Measurements from ENCODE around the gene MYMK. TPM values are rescaled to one million over a fixed set of nuclear protein-coding genes. Genes with fewer than 3 reads are reported as not detected.

Gene MYMK
- total RNA-seq, 1 donor from 2014 or later = not detected

DNA sequence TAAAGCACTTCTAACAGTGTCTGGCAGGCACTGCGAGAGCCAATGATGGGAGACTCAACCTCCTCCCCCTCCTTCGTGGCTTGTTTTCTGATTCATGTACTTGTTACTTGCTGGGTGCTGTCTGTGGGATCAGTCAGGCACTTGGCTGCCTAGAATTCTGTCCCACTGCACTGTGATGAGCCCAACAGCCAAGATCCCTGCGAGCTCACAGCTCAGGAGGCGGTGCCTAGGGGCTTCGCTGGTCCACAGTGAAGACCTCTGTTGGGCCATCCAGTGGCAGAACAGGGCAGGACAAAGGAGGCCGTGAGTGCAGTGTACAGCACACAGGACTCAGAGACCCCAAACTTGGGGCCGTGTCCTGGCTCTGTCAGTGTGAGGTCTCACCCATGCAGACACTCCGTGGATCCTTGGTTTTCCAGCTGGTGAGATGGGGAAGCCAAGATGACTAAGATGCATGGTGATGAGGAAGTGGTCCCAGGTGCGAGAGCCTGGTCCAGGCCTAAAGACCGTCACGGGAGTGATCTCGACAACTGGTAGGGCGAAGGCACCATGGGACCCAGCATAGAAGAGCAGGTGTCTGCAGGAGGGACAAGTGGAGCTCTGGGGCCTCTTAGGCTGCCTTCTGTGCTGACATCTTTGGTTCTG is 19.5 kb downstream of the MYMK start:
- DNase-seq = no peak

DNA sequence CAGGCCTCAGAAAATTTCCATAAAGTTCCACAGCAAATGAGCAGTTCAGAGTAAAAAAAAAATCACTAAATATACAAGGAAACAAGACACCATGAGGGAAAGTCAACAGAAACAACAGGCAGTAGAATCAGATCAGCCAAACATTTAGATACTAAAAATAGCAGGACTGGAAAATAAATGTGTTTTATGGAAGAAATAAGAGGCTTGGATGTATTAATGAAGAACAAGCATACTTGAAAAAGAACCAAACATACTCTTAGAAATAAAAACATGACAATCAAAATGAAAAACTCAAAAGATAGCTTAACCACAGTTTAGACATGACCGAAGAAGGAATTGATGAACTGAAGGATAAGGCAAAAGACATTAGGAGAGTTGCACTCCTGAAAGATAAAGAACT is 22.6 kb downstream of the MYMK start:
- DNase-seq = no peak

DNA sequence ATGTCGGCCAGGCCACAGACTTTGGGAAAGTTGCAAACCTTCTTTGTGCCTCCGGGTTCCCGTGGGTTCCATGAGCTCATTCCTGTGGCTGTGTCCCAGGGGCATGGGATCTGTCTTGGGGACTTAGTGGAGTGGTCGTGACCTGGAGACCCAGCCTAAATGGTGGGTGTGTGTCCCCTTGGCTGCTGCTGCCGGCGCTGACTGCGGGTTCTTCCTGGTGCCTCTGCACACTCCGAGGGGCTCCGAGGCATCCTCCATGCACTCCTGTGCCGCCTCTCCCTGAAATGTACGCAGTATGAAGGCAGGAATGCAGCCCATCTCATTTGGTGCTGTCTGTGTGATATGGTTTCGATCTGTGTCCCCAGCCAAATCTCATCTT is 24.9 kb downstream of the MYMK start:
- no peak for DNase-seq

DNA sequence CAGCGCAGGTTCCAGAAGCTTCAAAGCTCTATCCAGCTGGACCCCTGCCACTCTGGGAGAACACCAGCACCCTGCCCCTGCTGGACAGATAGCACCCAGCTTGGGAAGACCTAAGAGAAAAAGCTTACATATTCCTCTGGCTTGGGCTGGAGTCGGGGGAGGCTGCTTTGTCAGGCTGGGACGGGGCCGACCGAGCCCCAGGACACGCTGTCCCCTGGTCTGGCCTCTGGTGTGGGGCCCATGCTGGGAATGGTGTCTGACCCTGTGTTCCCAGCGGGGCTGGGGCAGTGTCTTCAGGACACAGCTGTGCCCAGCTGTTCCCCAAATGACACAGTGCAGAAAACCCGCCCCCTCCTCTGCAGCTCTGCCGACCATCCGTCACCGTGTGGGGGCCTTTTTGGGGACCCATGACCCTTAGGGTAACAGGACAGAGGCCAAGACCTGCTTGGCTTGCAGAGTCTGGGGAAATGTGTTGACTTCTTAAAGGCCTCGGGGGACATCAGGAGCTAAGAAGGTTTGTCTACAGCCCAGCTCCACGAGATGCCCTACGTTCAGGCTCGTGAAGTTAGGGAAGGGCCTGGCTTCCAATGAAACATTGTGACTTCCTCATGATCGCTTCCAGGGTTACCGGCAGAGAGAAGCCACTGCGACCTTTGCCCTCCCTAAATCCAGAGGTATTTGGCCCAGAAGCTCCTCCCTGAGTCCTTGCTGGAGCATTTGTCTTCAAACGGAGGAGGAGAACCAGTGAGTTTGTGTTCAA is 25.4 kb downstream of the MYMK start:
- DNase-seq = no peak

DNA sequence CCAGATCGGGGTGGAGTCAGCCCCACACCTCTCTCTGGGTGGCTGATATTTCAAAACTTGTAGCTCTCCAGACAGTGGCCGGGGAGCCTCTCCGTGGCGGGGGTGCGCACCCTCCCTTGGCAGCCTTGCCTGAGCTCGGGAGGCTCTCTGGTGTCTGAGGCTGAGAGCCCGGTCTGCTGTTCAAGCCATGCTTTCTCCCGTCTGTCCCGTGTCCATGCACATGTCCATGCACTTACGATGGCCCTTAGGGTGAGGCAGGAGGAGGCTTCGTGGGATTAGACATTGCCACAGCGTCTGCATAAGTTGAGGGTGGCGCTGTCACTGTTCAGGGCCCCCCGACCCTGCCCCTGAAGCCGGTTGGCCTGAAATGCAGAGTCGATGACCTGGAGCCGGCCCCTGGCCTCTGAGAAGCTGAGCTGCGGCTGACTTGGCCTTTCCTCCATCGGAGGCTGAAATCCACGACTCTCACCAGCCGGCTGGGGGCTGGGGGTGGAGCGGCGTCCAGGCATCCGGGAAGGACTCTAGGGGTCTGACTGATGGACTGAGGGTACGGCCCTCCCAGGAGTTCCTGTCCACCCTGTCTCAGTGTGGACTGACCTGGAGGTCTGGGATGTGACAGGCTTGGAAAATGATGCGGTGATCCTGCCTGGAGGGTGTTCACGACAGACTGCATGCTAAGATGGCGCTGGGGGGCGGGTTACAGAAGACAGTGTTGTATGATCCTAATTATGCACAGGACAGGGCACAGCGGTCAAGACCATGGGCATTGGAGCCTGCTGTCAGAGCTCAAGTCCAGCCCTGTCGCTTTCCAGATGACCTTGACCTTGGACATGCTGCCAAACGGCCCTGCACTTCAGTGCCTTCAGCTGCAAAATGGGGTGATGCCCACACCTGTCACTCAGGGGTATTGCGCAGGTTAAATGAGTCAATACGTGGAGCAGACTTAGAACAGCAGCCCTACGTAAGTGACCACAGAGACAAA is 27.6 kb downstream of the MYMK start:
- no peak for DNase-seq

DNA sequence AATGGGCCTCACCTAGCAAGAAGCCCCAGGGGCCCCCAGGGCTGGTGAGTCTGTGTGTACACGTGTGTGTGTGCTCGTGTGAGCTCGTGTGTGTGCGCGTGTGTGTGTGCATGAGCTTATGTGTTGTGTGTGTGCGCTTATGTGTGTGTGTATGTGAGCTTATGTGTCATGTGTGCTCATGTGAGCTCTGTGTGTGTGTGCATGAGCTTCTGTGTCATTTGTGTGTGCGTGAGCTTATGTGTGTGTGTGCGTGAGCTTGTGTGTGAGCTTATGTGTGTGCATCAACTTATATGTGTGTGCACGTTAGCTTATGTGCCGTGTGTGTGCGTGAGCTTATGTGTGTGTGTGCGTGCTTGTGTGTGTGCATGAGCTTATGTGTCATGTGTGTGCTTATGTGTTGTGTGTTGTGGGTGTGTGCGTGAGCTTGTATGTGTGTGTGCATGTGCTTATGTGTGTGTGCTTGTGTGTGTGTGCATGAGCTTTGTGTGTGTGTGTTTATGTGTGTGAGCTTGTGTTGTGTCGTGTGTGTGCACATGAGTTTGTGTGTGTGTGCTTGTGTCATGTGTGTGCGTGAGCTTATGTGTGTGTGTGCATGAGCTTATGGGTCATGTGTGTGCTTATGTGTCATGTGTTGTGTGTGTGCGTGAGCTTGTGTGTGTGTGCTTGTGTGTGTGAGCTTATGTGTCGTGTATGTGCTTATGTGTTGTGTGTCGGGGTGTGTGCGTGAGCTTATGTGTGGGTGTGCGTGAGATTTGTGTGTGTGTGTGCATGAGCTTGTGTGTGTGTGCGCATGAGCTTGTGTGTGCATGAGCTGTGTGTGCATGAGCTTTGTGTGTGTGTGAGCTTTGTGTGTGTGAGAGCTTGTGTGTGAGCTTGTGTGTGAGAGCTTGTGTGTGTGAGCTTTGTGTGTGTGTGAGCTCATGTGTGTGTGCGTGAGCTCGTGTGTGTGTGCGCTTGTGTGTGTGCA is 29.1 kb downstream of the MYMK start:
- no peak for DNase-seq

DNA sequence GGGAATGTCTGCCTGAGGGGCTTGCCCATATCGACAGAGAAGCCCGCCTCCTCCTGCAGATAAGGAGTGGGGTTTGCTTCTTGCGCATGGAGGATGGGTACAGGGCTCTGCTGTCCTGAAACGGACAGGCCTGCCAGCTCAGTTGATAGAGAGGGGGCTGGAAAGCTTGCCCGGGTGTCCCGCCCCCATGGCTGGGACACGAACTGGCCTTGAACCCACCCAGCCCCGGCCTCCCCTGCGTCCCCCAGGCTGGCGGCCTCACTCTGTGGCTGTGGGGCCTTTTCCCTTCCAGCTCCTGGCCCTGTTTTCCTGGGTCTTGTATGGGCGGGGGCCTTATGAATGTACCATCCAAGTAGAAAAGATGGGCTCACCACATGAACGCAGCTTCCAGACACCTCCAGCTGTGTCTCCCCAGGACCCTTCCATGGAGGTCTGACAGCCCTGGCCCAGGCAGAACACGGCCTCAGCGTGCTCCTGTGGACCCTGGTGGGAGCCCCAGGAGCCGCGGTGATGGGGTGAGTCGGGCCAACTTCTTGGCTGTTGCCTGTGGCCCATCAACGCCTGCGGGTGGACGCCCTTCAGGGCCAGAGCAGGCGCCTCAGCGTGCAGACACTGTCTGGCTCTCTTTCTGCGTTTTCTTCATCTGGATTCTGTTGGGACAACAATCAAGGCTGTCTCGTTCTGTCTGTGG is 30.0 kb downstream of the MYMK start:
- no peak for DNase-seq

DNA sequence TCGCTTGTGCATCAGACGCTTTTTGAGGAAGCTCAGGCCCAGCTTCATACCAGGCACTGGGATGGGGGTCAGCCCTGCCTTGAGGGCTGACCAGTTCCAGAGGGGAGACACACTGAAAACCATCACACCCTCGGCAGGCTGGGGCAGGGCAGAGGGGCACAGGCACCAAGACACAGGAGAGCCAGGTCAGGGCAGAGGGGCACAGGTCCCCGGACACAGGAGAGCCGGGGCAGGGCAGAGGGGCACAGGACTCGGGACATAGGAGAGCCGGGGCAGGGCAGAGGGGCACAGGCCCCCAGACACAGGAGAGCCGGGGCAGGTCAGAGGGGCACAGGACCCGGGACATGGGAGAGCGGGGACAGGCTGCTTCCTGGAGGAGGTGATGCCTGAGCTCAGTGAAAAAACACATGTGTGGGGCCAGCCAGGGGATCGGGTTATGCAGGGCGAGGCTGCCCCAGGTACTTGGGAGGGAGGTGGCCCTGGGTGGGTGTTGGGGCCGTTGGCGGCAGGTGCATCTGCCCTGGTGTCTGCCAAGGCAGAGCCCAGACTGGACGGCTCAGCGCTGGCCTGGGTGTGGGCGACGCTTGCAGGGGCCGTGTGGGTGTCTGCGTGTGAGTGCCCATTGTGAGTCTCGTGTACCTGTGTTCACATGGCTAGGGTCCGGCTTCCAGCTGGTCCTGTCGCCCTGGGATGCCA is 30.8 kb downstream of the MYMK start:
- DNase-seq = no peak

DNA sequence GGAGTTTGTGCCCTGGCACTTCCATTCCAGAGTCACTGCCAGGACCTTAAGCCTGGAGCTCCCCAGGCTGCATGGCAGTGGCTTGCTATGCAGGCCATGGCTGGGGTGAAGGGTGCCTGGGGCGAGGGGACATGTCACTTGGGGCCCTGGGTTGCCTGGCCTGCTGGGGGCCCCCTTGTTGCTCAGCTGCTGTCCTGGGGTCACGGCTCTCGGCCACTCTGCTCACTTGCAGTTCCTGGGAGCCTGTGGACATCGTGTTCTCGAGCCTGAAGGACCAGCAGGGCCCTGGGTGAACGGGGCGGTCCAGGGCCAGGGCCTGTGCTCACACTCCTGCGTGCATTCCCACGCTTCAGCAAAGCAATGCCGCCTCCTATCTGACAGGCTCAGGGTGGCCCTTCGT is 31.3 kb downstream of the MYMK start:
- no peak for DNase-seq

DNA sequence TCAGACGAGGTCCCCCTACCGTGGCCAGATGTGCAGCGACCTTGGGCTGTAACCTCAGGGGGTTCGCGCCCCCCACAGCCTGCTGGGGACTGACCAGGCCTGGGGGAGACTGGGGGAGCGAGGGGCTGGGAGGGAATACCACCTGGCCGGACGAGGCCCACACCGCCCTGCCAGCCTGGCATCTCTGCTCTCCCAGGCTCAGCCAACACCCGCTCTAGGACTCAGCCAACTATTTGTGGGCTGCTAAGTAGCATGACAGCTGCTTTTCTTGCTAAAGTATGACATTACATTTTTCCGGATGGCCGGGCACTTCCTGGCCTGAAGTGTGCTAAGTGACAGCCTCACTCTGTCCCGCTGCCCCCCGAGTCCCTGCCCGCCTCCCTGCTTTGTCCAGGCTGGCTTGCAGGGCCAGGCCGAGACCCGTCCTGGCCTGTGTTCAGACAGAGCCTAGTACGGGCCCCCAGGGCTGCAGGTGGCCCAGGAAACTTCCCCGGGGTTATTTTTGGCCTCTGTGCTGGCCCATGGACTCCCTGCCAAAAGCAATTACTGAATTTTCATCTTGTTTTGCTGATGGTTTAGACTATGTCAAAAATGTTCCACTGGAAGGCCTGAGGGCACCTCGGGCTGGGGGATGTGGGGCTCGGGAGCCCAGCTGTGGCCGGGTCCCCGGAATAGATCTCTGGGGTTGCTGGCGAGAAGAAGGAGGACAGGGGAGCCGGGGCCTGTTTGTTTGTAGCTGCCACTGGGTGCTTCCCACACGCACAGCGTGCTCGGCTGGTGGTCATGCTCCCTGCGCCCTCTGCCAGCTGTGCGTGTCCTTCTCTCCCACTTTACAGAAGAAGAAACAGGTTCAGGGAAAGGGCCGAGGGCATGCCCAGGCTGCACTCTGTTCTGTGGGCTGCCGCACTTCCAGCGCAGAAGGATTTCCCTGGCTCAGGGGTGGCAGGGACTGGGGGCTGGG is 32.4 kb downstream of the MYMK start:
- no peak for DNase-seq

DNA sequence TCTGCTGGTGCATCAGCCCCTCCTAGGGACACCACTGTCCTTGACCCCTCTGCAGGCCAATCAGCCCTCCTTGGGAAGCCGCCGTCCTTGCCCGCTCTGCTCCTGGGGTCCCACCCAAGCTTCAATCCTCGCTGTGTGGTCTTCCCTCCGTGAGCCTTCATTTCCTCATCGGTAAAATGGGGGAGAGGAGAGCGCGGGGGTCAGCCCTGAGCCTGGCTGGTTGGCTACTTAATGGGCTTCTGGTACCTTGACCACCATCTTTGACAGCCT is 33.2 kb downstream of the MYMK start:
- DNase-seq = no peak

DNA sequence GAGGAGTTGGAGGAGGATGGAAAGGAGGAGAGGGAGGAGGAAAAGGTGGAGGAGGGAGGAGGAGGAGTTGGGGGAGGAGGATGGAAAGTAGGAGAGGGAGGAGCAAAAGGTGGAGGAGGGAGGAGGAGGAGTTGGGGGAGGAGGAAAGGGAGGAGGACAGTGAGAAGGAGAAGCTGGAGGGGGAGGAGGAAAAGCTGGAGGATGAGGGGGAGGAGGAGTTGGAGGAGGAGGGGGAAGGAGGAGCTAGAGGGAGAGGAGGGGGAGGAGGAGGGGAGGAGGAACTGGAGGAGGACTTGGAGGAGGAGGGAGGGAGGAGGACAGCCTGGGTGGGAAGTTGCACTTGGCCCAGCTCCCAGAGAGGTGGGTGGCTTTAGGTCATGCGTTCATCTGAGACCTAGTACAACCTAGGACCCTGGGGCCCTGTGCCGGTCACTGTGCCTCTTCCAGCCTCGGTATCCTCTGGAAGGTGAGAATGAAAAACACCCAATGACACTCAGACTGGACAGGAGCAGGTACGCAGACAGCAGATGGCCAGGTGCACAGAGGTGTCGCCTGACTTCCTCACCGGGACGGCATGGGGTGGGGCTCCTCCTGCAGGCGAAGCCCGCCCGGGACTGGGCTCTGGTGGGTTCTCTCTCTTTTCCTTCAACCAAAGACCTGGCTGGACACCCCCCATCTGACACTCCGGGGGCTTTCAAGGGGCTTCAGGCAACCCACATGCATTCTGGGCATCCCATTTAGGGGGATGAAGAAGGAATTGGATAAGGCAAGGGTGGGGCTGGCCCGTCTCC is 33.7 kb downstream of the MYMK start:
- DNase-seq = no peak

DNA sequence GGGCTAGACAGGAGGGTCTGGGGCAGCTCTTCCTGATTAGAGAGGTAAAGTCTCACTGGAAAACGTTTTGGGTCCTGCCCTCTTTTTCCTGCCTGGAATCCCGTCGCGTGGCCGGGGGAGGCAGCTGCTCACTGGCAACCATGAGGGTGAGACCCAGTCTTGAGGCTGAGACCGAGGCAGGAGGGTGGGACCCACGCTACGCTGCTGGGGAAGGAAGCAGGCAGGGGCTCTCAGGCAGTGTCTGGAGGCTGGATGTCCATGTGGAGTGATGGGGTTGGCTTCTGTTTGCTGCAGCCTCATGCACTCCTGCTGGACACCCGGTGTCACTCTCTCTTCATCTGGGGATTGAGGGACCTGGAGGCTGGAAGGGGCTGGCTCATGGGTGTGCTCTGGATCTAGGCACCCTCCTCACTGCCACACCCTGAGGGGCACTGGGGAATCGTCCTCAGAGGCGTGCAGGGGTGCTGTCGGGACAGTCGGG is 34.5 kb downstream of the MYMK start:
- DNase-seq = no peak

DNA sequence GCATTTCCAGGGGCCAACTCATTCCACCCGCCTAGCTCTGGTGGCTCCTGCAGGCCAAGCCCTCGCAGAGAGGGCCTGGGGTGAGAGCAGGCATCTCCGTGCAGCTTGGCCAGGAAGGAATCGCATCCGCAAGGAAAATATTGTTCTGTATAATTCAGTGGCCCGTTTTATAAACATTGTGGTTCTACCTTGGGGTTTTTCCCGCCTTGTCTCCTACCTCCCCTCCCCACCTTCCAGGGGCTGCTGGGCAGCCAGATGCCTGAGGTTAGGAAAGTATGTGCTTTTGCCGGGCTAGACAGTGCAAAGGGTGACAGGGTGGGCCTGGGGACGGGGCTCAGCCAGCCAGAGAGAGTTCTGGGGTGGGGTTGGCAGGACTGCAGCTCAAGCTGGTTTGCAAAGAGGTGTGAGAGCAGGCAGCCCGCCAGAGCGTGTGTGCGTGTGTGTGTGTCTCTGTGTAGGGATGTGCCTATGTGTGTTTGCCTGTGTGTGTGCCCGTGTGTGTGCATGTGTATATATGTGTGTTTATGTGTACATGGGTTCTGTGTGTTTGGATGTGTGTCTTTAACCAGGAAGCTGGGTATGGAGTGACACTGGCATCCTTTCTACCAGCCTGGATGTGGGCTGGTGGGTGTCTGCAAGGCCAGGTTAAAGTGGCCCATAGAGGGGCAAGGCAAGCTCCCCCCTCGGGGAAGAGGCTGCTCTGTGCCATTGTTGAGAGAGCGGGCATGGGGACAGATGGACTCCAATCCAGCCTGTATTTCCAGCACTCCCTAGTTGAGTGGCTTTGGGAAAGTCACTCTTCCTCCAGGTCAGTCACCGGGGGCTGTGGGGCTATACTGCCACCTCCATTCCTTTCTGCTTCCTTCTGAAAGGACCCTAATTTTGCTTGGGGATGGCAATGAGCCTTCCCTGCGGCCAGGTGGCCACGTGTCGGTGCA is 35.2 kb downstream of the MYMK start:
- no peak for DNase-seq

DNA sequence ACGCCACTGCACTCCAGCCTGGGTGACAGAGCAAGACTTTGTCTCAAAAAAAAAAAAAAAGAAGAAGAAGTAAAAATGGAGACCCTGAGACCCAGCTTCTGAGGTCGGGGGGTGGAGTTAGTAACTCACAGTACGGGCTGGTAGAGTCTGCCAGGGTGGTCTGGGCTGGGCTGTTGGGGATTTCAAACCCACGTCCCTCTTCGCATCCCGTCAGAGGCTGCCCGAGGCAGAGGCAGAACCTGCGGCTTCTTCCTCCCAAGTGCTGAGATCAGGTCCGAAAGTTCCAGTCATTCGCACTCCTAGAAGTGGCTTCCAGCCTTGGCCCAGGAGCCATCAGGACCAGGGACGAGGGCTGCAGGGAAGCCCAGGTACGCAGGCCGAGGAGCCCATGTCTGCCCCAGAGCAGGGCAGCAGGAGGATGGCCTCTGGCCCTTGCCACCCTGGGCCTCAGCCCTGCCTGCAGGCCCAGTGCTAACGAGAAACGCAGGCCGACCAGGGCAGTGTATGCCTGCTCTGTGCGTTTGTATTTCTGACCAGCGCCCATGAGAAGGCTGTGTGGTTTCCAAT is 36.0 kb downstream of the MYMK start:
- DNase-seq = no peak

DNA sequence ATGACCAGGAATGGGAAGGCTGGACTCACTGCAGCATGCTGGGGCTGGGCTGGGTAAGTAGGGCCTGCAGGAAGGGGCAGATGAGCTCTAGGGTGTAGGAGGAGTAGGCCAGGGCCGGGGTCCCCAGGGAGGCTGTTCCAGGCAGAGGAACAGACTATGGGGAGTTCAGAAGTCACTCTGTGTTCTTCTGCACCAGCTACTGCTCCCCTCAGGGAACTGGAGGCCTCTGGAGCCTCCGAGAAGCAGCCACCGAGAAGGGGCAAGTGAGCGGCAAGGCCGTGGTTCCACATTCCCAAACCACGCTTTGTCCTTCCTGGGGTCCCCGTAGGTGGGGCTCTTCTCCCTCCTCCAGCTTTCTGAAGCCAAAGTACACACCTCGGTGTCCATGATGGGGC is 37.4 kb downstream of the MYMK start:
- DNase-seq = no peak

All from occipital lobe (tissue), 2 donors.